ENCODE measurements around the gene KRT73. TPM values are rescaled to one million over a fixed set of nuclear protein-coding genes. Genes with fewer than 3 reads are reported as not detected.
A peak's percentile ranks its signal among the peaks of the same experiment; 100 is the strongest.

The KRT73 gene
- total RNA-seq, 3 donors from 2014 or later (not counting 1 experiment from before 2014, with no cell fraction given), result 12.4 to 92.9 (median 23.3) TPM

DNA sequence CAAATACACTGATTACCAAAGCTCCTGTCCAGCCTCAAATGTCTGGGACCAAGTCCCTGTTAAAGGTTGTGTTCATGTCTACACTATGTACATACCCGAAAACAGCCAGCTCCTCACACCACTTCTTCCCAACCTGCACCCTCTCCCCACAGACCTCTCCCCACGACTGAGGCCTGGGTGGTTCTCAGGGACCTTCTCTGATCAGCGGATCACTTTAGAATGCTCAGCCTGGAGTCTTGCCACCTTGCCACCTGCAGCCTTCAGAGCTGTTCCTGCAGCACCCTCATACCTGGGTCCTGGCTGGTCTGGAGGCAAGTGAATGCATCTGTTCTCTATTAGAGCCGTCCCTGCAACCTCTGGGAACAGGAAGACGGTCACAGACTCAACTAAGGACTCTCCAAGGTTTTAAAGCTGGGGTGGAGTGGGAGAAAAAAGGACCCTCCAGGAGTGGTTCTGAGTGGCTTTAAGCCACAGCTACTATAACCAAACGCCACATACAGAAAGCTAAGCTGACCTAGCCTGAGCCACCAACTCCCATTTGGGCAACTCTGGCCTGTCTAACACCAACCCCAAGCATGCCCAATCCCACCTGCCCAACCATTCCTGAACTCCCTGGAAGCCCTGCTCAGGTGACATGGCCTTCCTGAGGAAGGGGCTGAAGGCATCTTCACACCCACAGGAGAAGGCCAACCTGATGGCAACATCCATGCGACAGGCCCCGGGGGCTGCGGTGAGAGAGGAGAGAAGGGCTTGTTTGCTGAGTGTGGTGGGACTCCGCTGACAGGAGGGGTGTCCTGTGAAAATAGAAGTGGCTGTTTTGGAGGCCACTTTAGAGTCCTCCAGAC, 25.1 kb upstream of the KRT73 start:
- intact Hi-C loops (cut with micrococcal nuclease), result loop anchor here (2.0 kb wide), 2 partner anchors 57 to 85 kb away; no protein-coding TSS in a partner anchor
- H3K27ac Mint-ChIP-seq, result peak overlapping the region; percentile 97 to 98
- no peak for ATAC-seq
- H3K4me1 ChIP-seq (ENCODE audit: control insufficient read depth, insufficient read depth, low read length), result peaks cover 42% of the 10 kb centered on the region
- H3K4me1 Mint-ChIP-seq, result peaks cover 65 to 72% of the 10 kb centered on the region in 2 donors
- no peak for DNase-seq
- H3K27me3 ChIP-seq (ENCODE audit: control insufficient read depth, insufficient read depth, low read length), result no peaks in the 10 kb centered on the region
- 87% methylated on average over 10 of the region's 10 CpGs for WGBS (ENCODE audit: insufficient coverage)
- H3K36me3 Mint-ChIP-seq, result no peaks in the 10 kb centered on the region
- no peaks in the 10 kb centered on the region for H3K27me3 Mint-ChIP-seq (ENCODE audit: low read depth in 2 of 2)
- H3K4me3 Mint-ChIP-seq, result no peak overlapping the region
- H3K4me3 ChIP-seq (ENCODE audit: low read length), result no peak overlapping the region
- H3K9me3 ChIP-seq (ENCODE audit: control insufficient read depth, insufficient read depth, low read length), result peaks cover 3% of the 10 kb centered on the region
- H3K9me3 Mint-ChIP-seq, result no peaks in the 10 kb centered on the region
- H3K36me3 ChIP-seq (ENCODE audit: control insufficient read depth, insufficient read depth, low read length), result no peaks in the 10 kb centered on the region
- H3K27ac ChIP-seq (ENCODE audit: low read length), result no peak overlapping the region
- TF ChIP-seq, protein P1, sequence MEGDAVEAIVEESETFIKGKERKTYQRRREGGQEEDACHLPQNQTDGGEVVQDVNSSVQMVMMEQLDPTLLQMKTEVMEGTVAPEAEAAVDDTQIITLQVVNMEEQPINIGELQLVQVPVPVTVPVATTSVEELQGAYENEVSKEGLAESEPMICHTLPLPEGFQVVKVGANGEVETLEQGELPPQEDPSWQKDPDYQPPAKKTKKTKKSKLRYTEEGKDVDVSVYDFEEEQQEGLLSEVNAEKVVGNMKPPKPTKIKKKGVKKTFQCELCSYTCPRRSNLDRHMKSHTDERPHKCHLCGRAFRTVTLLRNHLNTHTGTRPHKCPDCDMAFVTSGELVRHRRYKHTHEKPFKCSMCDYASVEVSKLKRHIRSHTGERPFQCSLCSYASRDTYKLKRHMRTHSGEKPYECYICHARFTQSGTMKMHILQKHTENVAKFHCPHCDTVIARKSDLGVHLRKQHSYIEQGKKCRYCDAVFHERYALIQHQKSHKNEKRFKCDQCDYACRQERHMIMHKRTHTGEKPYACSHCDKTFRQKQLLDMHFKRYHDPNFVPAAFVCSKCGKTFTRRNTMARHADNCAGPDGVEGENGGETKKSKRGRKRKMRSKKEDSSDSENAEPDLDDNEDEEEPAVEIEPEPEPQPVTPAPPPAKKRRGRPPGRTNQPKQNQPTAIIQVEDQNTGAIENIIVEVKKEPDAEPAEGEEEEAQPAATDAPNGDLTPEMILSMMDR (IDR thresholded peaks at IDR 0.05), result no peak

GRCh38 chr12:52641468-52641867, 23.1 kb upstream of the KRT73 start:
- Histone ChIP-seq H3K9me3 (ENCODE audit: control insufficient read depth, insufficient read depth, low read length) (peaks cover 3% of the 10 kb centered on the region), H3K27ac (ENCODE audit: low read length) (no peak overlapping the region), H3K4me1 (ENCODE audit: control insufficient read depth, insufficient read depth, low read length) (peaks cover 42% of the 10 kb centered on the region), H3K27me3 (ENCODE audit: control insufficient read depth, insufficient read depth, low read length) (no peaks in the 10 kb centered on the region), H3K4me3 (ENCODE audit: low read length) (no peak overlapping the region), H3K36me3 (ENCODE audit: control insufficient read depth, insufficient read depth, low read length) (no peaks in the 10 kb centered on the region)
- no peak for ATAC-seq
- DNase-seq, result no peak
- peak overlapping the region; percentile 42 for H3K4me3 Mint-ChIP-seq
- H3K27ac Mint-ChIP-seq, result peak overlapping the region; percentile 83 to 98
- H3K36me3 Mint-ChIP-seq, result no peaks in the 10 kb centered on the region
- no peaks in the 10 kb centered on the region for H3K9me3 Mint-ChIP-seq
- TF ChIP-seq, protein P1 (IDR thresholded peaks at IDR 0.05), result no peak
- intact Hi-C loops (cut with micrococcal nuclease), result no loop called here
- H3K27me3 Mint-ChIP-seq (ENCODE audit: low read depth in 2 of 2), result no peaks in the 10 kb centered on the region
- peaks cover 58 to 63% of the 10 kb centered on the region in 2 donors for H3K4me1 Mint-ChIP-seq
- 73% methylated on average over 3 of the region's 4 CpGs for WGBS (ENCODE audit: insufficient coverage)

- Histone ChIP-seq H3K4me3 (ENCODE audit: low read length) (no peak overlapping the region), H3K9me3 (ENCODE audit: control insufficient read depth, insufficient read depth, low read length) (no peaks in the 10 kb centered on the region), H3K4me1 (ENCODE audit: control insufficient read depth, insufficient read depth, low read length) (peaks cover 24% of the 10 kb centered on the region), H3K27ac (ENCODE audit: low read length) (no peak overlapping the region), H3K36me3 (ENCODE audit: control insufficient read depth, insufficient read depth, low read length) (no peaks in the 10 kb centered on the region), H3K27me3 (ENCODE audit: control insufficient read depth, insufficient read depth, low read length) (no peaks in the 10 kb centered on the region)
- Mint-ChIP-seq H3K9me3 (no peaks in the 10 kb centered on the region), H3K4me3 (peak overlapping the region; percentile 61), H3K36me3 (no peaks in the 10 kb centered on the region), H3K27me3 (ENCODE audit: low read depth in 2 of 2) (no peaks in the 10 kb centered on the region), H3K4me1 (peaks cover 60% of the 10 kb centered on the region in 2 donors), H3K27ac (peak overlapping the region; percentile 76 to 79)
- TF ChIP-seq, protein P1 (IDR thresholded peaks at IDR 0.05), result no peak
- DNase-seq (no peak), ATAC-seq (no peak)
- intact Hi-C loops (cut with micrococcal nuclease), result no loop called here
- 91% methylated on average over 4 of the region's 4 CpGs for WGBS (ENCODE audit: insufficient coverage)
Observed at GRCh38 chr12:52637299-52637698, 18.9 kb upstream of the KRT73 start.

Data from natural killer cell (primary cell).